Fibroblast of mammary gland (primary cell): Measurements from ENCODE around the gene EVX1.

Experiments
- DNase-seq: peaks from one replicate; pipeline ENCODE4 v3.0.0-alpha.2; 2010; ENCODE audit warnings: low read depth
- H3K4me3 ChIP-seq: 2 replicates; pipeline ENCODE4 v1.5.1; 2011; ENCODE audit warnings: low read depth, mild to moderate bottlenecking, low read length, moderate library complexity; ENCODE audit not compliant: control insufficient read depth
- TF ChIP-seq, protein P1 (sequence below): conservative IDR thresholded peaks from 2 replicates; pipeline ENCODE4 v1.5.1; 2011; ENCODE audit warnings: low read depth, low read length, inconsistent platforms; ENCODE audit not compliant: control insufficient read depth, insufficient read depth

EVX1 gene

DNA sequence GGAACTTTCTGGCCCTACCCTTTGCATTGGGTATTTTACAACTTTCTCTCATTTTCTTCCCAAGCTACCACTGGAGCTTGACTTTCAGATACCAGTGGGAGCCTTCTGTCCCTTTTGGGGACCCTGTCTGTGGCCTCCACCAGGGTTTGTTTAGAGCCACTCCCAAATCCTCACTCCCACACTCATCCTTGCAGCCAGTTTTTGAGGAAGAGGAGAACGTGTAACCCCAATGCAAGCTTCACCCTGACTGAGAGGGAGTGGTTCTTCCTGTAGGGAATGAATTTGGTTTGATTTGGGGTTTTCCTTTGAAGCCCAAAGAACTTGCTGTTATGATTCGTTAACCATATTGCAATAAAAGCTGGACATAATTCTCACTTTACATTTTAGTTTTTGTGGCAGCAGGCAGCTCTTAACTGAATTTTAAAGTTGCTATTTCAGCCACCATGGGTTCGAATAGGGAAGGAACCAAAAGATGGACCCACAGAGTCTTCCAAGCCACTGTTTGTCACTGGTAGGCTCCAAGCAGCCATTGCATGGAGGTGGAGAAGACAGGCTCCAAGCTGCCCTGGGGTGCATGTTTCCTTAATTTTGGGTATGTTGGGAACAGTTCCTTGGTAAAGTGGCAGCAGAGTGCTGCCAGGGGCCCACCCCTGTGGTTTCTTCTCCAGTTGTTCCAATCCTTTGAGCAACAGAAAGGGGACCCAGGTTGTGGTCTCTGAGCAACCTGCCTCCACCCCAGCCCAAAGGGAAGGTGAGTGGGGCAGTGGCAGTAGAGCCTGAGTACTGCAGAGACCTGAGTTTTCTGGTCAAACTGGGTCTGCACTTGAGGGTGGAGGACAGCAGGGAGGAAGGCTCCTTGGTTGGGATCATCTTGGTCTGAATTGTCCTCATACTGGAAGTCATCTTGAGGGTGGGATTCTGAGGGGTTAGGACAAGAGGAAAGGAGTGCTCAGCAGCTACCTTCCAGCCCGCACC, 5.1 kb downstream of the EVX1 start:
- no peak for DNase-seq
- H3K4me3 ChIP-seq, result no peak overlapping the region
- TF ChIP-seq, protein P1, sequence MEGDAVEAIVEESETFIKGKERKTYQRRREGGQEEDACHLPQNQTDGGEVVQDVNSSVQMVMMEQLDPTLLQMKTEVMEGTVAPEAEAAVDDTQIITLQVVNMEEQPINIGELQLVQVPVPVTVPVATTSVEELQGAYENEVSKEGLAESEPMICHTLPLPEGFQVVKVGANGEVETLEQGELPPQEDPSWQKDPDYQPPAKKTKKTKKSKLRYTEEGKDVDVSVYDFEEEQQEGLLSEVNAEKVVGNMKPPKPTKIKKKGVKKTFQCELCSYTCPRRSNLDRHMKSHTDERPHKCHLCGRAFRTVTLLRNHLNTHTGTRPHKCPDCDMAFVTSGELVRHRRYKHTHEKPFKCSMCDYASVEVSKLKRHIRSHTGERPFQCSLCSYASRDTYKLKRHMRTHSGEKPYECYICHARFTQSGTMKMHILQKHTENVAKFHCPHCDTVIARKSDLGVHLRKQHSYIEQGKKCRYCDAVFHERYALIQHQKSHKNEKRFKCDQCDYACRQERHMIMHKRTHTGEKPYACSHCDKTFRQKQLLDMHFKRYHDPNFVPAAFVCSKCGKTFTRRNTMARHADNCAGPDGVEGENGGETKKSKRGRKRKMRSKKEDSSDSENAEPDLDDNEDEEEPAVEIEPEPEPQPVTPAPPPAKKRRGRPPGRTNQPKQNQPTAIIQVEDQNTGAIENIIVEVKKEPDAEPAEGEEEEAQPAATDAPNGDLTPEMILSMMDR, result no peak

DNA sequence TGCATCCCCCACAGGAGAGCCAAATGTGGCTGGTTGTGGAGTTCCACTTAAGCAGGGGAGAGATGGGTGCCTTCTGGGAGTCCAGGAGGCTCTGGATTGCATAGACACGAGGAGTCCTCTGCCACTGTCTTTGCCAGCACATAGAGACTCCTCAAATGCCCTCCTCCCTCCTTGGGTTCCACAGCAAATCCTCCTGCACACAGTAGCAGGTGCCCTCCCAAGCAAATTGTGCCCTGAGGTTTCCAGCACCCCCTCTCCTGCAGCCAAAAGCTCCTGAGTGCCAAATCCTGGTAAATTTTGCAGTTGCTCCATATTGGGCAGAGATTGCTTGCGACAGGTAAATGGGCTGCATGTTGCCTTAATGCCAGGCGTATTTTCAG, 5.8 kb downstream of the EVX1 start:
- no peak for DNase-seq
- H3K4me3 ChIP-seq, result no peak overlapping the region
- TF ChIP-seq, protein P1, result no peak

DNA sequence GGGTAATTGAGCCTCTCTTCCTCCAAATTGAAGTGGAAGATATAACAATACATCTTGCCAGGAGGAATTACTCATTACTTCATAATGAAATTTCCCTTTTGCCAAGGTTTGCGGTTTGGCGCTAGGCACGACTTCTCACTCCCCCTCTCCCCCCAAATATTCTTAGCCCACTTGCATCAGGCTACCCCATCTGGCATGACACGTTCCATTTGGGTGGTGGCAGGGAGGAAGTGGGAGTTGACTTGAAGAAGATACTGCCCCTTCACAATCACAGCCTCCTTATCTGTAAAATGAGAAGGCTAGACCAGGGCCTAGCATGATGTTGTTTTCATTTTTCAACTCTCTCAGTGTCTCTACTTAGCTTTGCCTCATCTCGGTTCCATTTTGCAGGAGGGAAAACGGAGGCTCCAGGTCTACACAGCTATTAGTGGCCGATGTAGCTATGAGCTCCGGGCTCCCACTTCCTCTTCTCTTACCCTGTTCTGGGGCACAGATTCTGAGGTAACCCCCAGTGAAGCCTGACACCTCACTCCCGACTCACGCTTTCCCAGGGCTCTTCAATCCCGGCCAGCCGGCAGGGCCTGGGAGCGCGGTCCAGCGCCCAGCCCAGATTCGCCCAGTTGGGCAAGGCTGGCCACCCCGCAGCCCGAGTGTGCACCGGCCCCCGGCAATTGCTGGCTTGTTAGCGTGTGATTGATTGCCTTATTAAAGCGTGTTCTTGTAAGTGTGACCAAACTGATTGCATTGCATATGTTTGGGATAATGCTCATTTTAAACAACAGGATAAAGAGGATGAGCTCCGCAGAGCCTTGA, 6.5 kb downstream of the EVX1 start:
- no peak overlapping the region for H3K4me3 ChIP-seq
- peak; percentile 73 for DNase-seq
- TF ChIP-seq, protein P1, result no peak

DNA sequence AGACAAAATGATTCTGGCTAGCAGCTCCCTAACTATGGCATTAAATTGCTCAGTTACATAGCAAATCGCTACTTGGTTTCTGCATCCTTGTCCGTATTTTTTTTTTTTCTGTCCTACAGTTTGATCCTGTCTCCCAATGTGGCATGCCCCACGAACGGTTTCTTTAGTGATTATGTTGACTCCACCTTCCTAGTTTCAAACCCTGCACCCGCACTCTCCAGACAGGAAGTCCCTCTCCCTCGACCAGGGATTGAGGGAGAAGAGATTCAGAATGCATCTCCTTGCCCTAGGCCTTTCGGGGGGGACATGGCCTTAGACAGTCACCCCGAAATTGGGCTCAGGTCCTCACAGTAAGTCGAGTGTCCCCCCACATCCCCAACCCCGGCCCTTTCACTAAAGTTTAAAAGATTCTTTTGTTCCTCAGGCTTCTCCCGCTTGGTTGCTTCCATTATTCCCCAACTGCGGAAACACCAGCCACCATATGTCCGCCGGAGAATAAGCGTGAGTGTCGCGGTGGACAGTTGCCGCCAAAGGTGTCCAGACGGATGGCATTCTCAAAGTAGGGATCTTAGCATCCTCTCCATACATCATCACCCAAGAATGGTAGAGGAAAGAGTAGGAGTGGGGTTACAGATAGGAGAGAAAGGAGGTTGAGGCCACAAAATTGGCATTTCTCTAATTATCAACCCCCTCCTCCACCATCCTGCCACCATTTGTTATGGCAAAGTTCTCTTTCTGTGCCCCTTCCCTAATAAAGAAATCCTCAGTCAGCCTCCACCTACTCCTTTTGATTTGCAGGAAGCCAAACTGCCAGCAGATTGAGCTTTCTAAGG, 7.3 kb downstream of the EVX1 start:
- TF ChIP-seq, protein P1, result no peak
- no peak for DNase-seq
- no peak overlapping the region for H3K4me3 ChIP-seq

DNA sequence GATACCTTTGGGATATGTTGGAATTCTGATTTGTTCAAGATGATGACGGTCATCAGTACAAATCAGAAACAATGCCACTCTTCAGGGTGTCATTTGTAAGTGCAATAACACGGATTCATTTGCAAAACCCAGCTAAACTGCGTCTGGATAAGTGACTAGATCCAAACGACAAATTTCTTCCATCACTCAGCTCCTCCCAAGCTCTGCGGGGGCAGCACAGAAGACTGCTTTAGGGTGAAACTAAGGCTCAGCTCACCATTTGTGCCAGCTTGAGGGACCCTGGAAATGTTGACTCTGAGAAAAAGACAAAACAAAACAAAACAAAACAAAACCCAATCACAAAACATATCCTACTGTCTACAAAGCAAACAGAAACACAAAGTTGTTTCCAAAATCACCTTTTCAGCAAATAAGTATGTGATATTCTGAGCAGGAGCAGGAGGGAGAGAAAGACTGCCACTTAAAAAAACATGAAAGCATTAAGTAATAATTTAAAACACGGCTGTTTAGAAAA, 8.0 kb downstream of the EVX1 start:
- no peak overlapping the region for H3K4me3 ChIP-seq
- TF ChIP-seq, protein P1, result no peak
- no peak for DNase-seq

DNA sequence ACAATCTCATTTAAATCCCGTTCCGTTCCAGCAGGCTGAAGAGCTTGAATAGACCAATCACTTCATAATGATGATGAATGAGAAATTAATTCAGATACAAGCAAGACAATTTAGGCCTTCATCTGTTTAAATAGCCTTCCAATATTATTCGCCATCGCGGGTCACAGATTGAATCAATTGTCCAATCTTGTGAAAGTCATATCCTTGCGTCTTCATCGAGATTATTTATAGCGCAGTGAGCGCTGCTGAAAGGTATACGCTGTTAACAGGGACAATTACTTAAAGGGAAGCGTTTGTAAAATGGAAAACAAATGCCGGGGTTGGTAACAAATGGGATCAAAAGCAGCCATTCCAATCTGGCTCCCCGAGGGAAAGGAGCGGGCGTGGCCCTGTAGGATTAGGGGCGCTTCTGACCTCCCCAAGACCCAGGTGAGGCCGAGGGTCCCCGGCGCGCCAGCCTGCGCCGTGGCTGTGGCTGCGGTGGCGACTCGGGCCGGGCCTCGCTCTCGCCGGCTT, 8.6 kb downstream of the EVX1 start:
- TF ChIP-seq, protein P1, result no peak
- no peak overlapping the region for H3K4me3 ChIP-seq
- DNase-seq, result no peak
